Measurements from ENCODE around the gene TCOF1. TPM values are rescaled to one million over a fixed set of nuclear protein-coding genes. Genes with fewer than 3 reads are reported as not detected.

TCOF1 gene
- total and polyA plus RNA-seq, 2 of the 8 experiments (the other 6 are each of a cell fraction or from before 2014, with no cell fraction given): 35.9 to 170 TPM

DNA sequence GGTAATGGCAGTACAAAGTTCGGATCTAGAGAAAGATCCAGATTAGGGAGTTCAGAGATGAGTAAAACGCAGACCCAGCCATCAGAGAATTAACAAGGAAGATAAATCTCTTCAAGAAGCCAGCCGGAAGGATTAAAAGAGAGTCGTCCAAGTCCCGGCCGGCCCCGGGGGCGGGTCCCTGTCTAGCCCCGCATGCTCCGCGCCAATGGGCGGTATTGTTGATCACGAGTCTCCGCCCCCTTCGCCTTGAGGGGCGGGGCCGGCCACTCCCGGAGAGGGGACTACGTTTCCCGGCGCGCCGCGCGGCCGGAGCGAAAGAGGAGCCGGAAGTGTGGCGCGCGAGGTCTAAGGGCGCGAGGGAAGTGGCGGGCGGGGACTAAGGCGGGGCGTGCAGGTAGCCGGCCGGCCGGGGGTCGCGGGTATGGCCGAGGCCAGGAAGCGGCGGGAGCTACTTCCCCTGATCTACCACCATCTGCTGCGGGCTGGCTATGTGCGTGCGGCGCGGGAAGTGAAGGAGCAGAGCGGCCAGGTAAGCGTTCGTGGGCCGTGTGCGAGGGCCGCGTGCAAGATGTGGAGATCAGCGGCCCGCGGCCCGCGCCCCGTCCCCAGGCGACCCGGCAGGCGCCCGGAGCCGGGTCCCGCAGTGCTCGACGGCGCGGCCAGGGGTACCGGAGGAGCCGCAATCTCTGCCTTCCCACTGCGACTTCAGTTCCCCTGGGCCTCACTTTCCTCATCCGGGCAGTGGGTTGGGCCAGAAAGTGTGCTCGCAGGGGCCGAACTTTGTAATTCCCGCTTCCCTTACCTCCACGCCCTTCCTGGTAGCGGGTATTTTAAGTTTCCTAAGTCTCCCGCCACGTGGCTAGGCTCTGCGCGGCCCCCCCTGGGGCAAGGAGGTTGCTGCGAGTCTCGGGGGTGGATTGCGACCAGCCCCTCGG is at the start of gene TCOF1 (continued):
- TF ChIP-seq RNF2 (IDR thresholded peaks at IDR 0.05; ENCODE audit: borderline replicate concordance, low read depth, low read length, missing control alignments, poor library complexity, severe bottlenecking) (no peak), SP1 (IDR thresholded peaks at IDR 0.05; ENCODE audit: low read depth, low read length) (0 out of 2 replicates have a peak, but pooled peaks have one; percentile 10), TAF7 (optimal IDR thresholded peaks at IDR 0.05; ENCODE audit: borderline replicate concordance, low read depth, low read length) (peak; percentile 56), SUZ12 (IDR thresholded peaks at IDR 0.05; ENCODE audit: low read length) (no peak), YY1 (IDR thresholded peaks at IDR 0.05; ENCODE audit: low read depth, low read length) (peak; percentile 70; the same call in 1 of the 2 replicates), CEBPB (IDR thresholded peaks at IDR 0.05; ENCODE audit: low read depth, low read length) (no peak), CHD2 (IDR thresholded peaks at IDR 0.05; ENCODE audit: low read length) (no peak), KDM1A (IDR thresholded peaks at IDR 0.05; ENCODE audit: borderline replicate concordance, low read length) (no peak; the same call in 1 of the 2 replicates), NRF1 (IDR thresholded peaks at IDR 0.05; ENCODE audit: low read depth, low read length) (no peak), EP300 (IDR thresholded peaks at IDR 0.05; ENCODE audit: borderline replicate concordance in 1 of 2, low read depth in 2 of 2, low read length in 2 of 2) (no peak), HDAC6 (IDR thresholded peaks at IDR 0.05; ENCODE audit: low read depth, low read length) (no peak), RAD21 (IDR thresholded peaks at IDR 0.05 in 1 of 2, conservative IDR thresholded peaks at IDR 0.05 in 1 of 2; ENCODE audit: low read depth in 2 of 2, low read length in 2 of 2) (no peak), BCL11A (IDR thresholded peaks at IDR 0.05; ENCODE audit: low read depth in 2 of 2, low read length in 2 of 2) (no peak), TEAD4 (IDR thresholded peaks at IDR 0.05; ENCODE audit: low read depth, low read length) (no peak), SRF (IDR thresholded peaks at IDR 0.05; ENCODE audit: low read depth, low read length) (0 out of 2 replicates have a peak, but pooled peaks have one; percentile 2), HDAC2 (IDR thresholded peaks at IDR 0.05; ENCODE audit: borderline replicate concordance in 1 of 2, low read depth in 2 of 2, low read length in 2 of 2) (0 out of 4 replicates have a peak, but pooled peaks of 1 of the 2 experiments have one; percentile 92), PHF8 (conservative IDR thresholded peaks at IDR 0.05; ENCODE audit: low read depth, low read length) (peak; percentile 97), SAP30 (IDR thresholded peaks at IDR 0.05; ENCODE audit: insufficient read depth, insufficient replicate concordance, low read length) (no peak), POLR2AphosphoS5 (IDR thresholded peaks at IDR 0.05; ENCODE audit: low read depth, low read length) (peak; percentile 70; the same call in 1 of the 2 replicates), RFX5 (IDR thresholded peaks at IDR 0.05; ENCODE audit: borderline replicate concordance, low read depth, low read length) (no peak), KDM4A (IDR thresholded peaks at IDR 0.05; ENCODE audit: low read depth, low read length, severe bottlenecking) (no peak), SIRT6 (IDR thresholded peaks at IDR 0.05; ENCODE audit: low read length) (no peak)
